Right cardiac atrium (tissue), 5 donors: ENCODE measurements around the gene OGFRL1. TPM values are rescaled to one million over a fixed set of nuclear protein-coding genes. Genes with fewer than 3 reads are reported as not detected.

ENCODE experiments used
- ATAC-seq, 2 donors: fragments of 200-7000 bp; cut with Tn5 transposase; one replicate each; pipeline versions ENCODE4 v1.8.0 to v1.9.1; 2020; ENCODE audit warnings: moderate library complexity in 2 of 2, mild to moderate bottlenecking in 1 of 2
- DNase-seq, 3 donors: peaks; one replicate each; pipeline ENCODE4 v3.0.0-alpha.2; 2020
- H3K27ac ChIP-seq: one replicate; pipeline ENCODE4 v1.5.1; 2013; ENCODE audit warnings: mild to moderate bottlenecking, low read length, control low read depth, moderate library complexity
- H3K27me3 ChIP-seq: one replicate; pipeline ENCODE4 v1.6.1; 2013; ENCODE audit not compliant: control insufficient read depth, insufficient read depth
- H3K4me1 ChIP-seq: one replicate; pipeline ENCODE4 v1.6.1; 2013; ENCODE audit warnings: low read length; ENCODE audit not compliant: control insufficient read depth, insufficient read depth
- H3K4me3 ChIP-seq: one replicate; pipeline ENCODE4 v1.5.1; 2013; ENCODE audit warnings: low read length, control low read depth
- H3K9me3 ChIP-seq: one replicate; pipeline ENCODE4 v1.6.1; 2013; ENCODE audit warnings: low read length; ENCODE audit not compliant: control insufficient read depth
- WGBS: extraction: QIAGEN DNeasy Blood & Tissue Kit; methylation state at CpG from one replicate; pipeline ENCODE4 v1.1.7; 2013; 5-methylcytosine and 5-hydroxymethylcytosine counted together
- intact Hi-C, 4 donors: fragments of 100-400 bp; cut with DNase I; formaldehyde crosslinking; loops; one replicate each; pipeline versions ENCODE4 v1.11.0 to v1.14.0; 2022 to 2023
- polyA plus RNA-seq: library from polyadenylated mRNA; stranded (reverse); fragments of 200-250 nt; gene quantifications from one replicate; pipeline ENCODE4 v1.2.3, GENCODE V29; 2013
- total RNA-seq, 4 donors: library from RNA; stranded (reverse); fragmentation: NEBNext Ultra II Directional; extraction: Animal tissue kit (Norgen Biotek cat#: 25700); gene quantifications; one replicate each; pipeline ENCODE4 v1.2.1, GENCODE V29; 2021
- donor health status: healthy with polysubstance abuse.
- donor health status: DM: no; HTN: yes; CAD: no.
- donor health status: DM: no; HTN: no; CAD: no.
- donor health status: DM: no; HTN: yes; CAD: no; lungs with severe emphysema.
- donor health status: DM: yes; HTN: yes; CAD: no.

OGFRL1 gene
- total and polyA plus RNA-seq, 5 donors: 5.4 to 12.4 (median 12.0) TPM

DNA sequence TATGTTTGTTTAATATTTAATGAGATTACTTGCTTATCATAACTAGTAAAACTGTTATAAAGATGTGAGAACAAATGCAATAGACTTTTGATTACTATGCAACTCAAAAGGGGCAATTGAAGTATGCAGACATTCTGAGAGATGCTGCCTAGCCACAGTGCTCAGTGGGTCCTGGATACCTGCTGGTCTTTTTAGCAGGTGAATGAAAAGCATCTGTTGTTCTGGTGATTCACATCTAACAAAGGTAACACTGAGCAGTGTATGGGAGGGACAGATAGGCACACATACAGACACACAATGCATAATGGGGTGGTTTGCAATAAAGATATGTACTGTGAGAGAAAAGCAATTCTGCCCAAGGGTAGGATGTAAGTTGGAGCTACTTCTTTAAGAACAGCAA is 46.9 kb downstream of the OGFRL1 start:
- Histone ChIP-seq H3K27ac (no peak overlapping the region), H3K9me3 (no peaks in the 10 kb centered on the region), H3K4me3 (no peak overlapping the region), H3K27me3 (no peaks in the 10 kb centered on the region), H3K4me1 (no peaks in the 10 kb centered on the region)
- intact Hi-C loops: no loop called here
- ATAC-seq (no peak), DNase-seq (no peak)

DNA sequence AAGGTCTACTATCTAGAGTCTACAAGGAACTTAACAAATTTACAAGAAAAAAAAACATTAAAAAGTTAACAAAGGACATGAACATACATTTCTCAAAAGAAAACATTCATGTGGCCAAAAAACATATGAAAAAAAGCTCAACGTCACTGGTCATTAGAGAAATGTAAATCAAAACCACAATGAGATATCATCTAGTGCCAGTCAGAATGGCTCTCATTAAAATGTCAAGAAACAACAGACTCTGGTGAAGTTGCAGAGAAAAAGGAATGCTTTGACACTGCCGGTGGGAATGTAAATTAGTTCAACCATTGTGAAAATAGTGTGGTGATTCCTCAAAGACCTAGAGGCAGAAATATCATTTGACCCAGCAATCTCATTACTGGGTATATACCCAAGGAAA is 48.3 kb downstream of the OGFRL1 start:
- no peak for DNase-seq
- H3K4me1 ChIP-seq: no peaks in the 10 kb centered on the region
- intact Hi-C loops: no loop called here
- H3K9me3 ChIP-seq: no peaks in the 10 kb centered on the region
- H3K27ac ChIP-seq: no peak overlapping the region
- no peak for ATAC-seq
- H3K27me3 ChIP-seq: no peaks in the 10 kb centered on the region
- H3K4me3 ChIP-seq: no peak overlapping the region
- WGBS: 79% methylated on average over 2 of the region's 2 CpGs

DNA sequence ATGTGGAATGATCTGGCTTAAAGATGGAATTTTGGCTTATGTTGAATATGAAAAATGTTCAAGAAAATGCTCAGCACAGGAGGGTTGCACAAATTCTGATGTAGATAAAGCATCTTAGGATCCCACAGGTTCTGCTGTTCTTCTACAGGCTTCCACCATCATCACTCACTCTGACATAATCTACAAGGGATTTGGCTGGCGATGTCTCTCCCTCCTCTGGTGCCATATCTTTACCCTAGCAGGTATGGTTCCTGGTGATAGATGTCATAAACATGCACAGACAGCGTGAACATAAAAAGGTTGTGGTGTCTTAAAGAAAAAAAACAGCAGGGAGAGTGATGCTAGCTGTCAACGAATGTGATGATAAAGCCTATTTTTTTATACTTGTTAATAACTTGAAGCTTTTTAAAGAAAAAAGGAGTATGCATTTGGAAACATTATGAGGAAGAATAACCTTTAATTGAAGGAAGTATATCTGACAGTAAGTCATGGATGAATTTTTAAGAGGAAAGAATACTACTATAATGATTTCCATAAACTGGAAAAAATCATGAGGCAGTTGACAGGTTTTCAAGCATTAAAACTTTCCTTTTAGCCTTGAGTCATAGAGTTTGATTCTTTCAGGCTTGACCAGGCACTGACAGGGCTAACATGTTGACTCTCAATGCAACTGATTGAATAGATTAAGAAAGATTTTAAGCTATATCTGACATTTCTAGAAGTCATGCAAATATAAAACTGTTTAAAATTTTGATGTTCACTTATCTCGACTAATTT is 50.1 kb downstream of the OGFRL1 start:
- Histone ChIP-seq H3K4me1 (no peaks in the 10 kb centered on the region), H3K27me3 (no peaks in the 10 kb centered on the region), H3K4me3 (no peak overlapping the region), H3K27ac (no peak overlapping the region), H3K9me3 (no peaks in the 10 kb centered on the region)
- intact Hi-C loops: no loop called here
- DNase-seq (no peak), ATAC-seq (no peak)
- WGBS: 81% methylated on average over 4 of the region's 4 CpGs

DNA sequence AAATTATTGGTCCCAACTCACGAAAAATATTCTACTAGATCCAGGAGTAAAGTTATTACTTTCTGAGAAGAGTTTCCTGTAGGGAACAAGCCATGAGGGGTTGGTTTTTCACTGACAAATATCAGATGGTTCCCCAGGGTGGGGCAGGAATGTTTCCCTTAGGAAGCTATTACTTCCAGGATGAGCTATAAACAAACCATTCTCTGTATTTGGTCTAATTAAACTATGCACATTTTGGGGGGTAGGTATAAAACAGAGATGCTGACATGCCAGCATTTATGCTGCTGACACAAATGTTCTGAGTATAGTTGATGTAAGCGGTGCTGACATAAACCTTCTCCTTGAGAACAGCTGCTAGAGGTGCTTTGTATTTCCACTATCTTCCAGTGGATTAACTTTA is 54.2 kb downstream of the OGFRL1 start:
- Histone ChIP-seq H3K4me3 (no peak overlapping the region), H3K9me3 (no peaks in the 10 kb centered on the region), H3K27ac (no peak overlapping the region), H3K27me3 (no peaks in the 10 kb centered on the region), H3K4me1 (no peaks in the 10 kb centered on the region)
- intact Hi-C loops: loop anchor here in 1 of 4 donors (10.0 kb wide), 1 partner anchor 148 kb away; no protein-coding TSS in a partner anchor
- DNase-seq (no peak), ATAC-seq (no peak)
- 81% methylated on average over 2 of the region's 2 CpGs for WGBS

DNA sequence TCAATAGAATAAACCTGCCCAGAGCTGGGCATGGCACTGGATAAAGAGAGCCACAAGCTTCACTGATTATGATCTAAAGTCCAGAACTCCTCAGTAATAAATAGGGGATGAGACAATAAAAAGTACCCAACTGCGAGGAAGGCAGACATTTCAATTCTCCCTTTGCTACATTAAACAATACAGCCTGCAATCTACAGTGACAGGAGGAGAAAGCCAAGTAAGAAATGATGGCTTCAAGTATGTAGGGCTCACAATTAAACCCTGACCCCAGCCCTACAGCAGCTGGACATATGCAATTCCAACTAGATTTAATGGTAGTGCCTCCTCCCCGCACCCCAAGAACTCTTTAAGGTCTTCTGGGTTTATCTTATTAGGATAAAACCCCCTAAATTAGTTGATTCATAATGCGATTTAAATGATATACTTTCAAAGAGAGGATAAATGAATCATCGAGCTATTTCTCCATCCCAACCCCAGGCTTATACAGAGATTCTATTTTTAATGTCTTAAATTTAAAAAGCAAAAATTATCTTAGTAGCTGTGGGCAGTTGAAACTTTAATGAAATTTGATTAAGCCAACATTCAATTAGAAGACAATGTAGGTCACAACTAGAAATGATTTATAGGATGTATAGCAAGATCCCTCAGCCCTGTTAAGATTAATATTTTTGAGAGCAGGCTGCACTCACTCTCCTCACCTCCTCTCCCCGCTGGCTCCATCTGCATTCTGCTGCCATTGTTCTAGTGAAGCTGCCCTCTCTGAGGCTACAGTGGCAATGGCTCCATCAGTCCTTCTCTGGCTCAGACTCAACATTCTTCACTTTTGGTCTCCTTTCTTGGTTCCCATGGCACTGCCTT is 57.1 kb downstream of the OGFRL1 start:
- H3K9me3 ChIP-seq: no peaks in the 10 kb centered on the region
- intact Hi-C loops: loop anchor here in 2 of 4 donors (5.0 to 10.0 kb wide), 2 partner anchors 151 to 153 kb away; no protein-coding TSS in a partner anchor

DNA sequence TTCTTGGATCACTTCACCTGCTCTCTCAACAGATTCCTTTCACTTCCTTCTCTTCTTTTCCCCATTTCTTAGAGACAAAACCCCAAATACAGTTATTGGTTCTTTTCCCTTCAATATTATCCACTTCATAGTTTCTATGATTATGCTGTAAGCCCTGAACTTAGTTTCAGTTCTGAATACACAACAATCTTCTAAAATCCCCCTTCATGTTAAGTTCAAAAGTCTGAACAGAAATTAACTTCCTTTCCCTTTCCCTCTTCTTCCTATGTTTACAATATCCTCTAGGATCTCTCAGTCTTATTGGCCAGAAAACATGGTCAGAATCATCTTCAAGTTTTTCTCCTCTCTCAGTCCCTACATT is 57.7 kb downstream of the OGFRL1 start:
- intact Hi-C loops: loop anchor here in 2 of 4 donors (5.0 to 10.0 kb wide), 2 partner anchors 152 to 154 kb away; no protein-coding TSS in a partner anchor
- Histone ChIP-seq H3K4me1 (no peaks in the 10 kb centered on the region), H3K27ac (no peak overlapping the region), H3K9me3 (no peaks in the 10 kb centered on the region), H3K27me3 (no peaks in the 10 kb centered on the region), H3K4me3 (no peak overlapping the region)
- no peak for ATAC-seq
- DNase-seq: no peak

More for the DNA sequence above, 57.1 kb downstream of the OGFRL1 start:
- ATAC-seq (no peak), DNase-seq (no peak)
- Histone ChIP-seq H3K4me3 (no peak overlapping the region), H3K4me1 (no peaks in the 10 kb centered on the region), H3K27ac (no peak overlapping the region), H3K27me3 (no peaks in the 10 kb centered on the region)
- 90% methylated on average over 5 of the region's 5 CpGs for WGBS

DNA sequence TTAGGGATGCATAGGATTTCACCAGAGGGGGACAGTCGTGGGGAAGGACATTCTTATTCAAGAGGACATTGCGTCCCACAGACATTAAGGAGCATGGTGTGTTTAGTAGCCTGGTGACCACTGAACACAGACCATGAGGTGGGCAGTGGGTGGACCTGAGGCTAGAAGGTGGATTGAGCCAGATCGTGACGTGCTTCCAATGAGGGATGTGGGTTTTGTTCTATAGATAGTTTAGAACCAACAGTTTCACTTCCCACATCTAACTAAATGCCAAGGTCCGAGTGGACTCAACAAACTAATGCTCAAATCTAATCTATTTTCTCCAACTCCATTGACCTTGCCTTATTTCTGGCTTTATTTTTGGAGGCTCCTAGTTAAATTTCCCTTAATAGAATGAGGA is 58.5 kb downstream of the OGFRL1 start:
- no peak overlapping the region for H3K27ac ChIP-seq
- WGBS: 90% methylated on average over 5 of the region's 5 CpGs
- H3K27me3 ChIP-seq: no peaks in the 10 kb centered on the region
- H3K9me3 ChIP-seq: no peaks in the 10 kb centered on the region
- intact Hi-C loops: loop anchor here in 2 of 4 donors (5.0 to 10.0 kb wide), 2 partner anchors 152 to 155 kb away; no protein-coding TSS in a partner anchor
- ATAC-seq (no peak), DNase-seq (no peak)
- H3K4me3 ChIP-seq: no peak overlapping the region
- no peaks in the 10 kb centered on the region for H3K4me1 ChIP-seq

DNA sequence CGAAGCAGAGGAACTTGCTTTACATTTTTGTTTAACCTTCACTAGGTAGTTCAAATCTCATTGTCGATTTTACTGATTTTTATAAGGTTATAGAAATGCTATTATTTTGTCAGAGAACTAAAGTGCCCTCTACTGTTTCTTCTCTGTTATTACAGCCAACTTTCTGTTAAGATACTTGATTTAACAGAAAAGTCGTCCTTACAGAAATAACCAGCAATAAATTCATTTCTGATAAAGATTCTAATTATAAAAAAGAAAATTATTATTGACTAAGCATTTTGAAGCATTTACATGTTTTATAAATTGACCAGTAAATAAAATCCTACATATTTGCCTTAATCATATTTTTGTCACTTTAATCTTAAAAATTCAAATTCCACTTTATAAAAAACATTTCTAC is 60.8 kb downstream of the OGFRL1 start:
- Histone ChIP-seq H3K4me1 (no peaks in the 10 kb centered on the region), H3K4me3 (no peak overlapping the region), H3K27ac (no peak overlapping the region), H3K9me3 (no peaks in the 10 kb centered on the region), H3K27me3 (no peaks in the 10 kb centered on the region)
- WGBS: 16% methylated on average over 3 of the region's 3 CpGs
- ATAC-seq: no peak
- DNase-seq: no peak
- intact Hi-C loops: loop anchor here in 2 of 4 donors (5.0 to 10.0 kb wide), 2 partner anchors 155 to 157 kb away; no protein-coding TSS in a partner anchor

DNA sequence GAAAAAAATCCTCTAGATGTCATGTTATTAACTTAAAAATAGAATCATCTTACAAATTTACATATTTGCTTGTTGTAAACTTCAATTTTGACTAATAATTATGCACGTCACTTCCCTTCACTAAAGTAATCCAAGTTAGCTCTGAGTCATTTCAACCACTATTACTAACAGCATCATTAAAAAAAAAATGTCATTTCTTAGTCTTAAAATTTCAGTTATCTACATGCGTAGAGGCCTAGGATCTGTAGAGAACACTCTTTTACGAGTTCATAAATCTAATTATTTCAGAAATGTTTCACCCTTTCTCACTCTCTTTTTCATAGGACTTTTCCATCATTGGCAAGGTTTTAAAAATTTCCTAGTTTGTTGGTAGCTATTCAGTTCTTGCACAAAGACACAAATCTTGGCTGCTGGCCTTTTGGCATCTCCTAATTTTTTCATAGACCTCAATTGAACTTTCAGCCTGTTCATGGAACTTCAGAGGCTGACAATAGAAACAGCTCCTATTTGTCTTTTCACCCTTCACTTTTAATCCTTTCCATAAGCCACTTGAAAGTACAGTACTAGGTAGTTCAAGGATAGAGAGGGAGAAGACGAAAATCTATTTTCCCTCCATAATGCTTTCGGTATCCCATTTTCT is 61.5 kb downstream of the OGFRL1 start:
- intact Hi-C loops: loop anchor here in 2 of 4 donors (5.0 to 10.0 kb wide), 2 partner anchors 155 to 158 kb away; no protein-coding TSS in a partner anchor
- no peaks in the 10 kb centered on the region for H3K9me3 ChIP-seq
- 44% methylated on average over 5 of the region's 5 CpGs for WGBS
- no peak overlapping the region for H3K4me3 ChIP-seq
- H3K27ac ChIP-seq: no peak overlapping the region
- no peaks in the 10 kb centered on the region for H3K27me3 ChIP-seq
- DNase-seq (peak in 2 of 3 donors; percentile 45 to 54), ATAC-seq (peak; percentile 64 to 87)
- H3K4me1 ChIP-seq: no peaks in the 10 kb centered on the region

DNA sequence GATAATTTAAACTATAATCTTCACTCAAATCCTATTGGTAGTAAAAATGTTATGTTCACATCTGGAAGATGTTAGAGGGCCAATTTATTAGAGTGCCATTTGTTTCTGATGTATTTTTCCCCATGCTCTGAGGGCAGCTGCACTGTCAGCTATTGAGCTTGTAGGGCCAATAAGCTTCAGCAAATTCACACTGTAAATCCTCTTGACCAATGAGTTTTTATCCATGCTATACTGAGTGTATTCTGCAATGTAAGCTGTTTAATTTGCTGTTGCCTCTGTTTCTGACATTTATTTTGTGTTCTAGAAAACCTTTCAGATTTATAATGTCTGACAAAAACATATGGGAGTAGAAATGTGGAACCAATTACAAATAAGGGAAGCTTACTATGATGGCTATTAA is 62.6 kb downstream of the OGFRL1 start:
- intact Hi-C loops: no loop called here
- Histone ChIP-seq H3K27me3 (no peaks in the 10 kb centered on the region), H3K4me3 (no peak overlapping the region), H3K27ac (peak overlapping the region; percentile 72), H3K4me1 (no peaks in the 10 kb centered on the region), H3K9me3 (no peaks in the 10 kb centered on the region)
- ATAC-seq (no peak), DNase-seq (no peak)
